T-helper 2 cell treated with Interferon-gamma antibody and Interleukin-4, amounts not matched to agents 5 μg/mL and 100 μg/mL, for 36 hours (primary cell): ENCODE results near the gene HSPB2.

ENCODE experiments used
- DNase-seq: peaks from one replicate; pipeline ENCODE4 v3.0.0; 2021; ENCODE audit warnings: low spot score
- H3K27ac Mint-ChIP-seq: one replicate; pipeline ENCODE4 v1.8.0; 2021; ENCODE audit warnings: mild to moderate bottlenecking, mixed read lengths
- H3K27me3 Mint-ChIP-seq: one replicate; pipeline ENCODE4 v1.8.0; 2021; ENCODE audit warnings: low read depth, mixed read lengths
- H3K36me3 Mint-ChIP-seq: one replicate; pipeline ENCODE4 v1.8.0; 2021; ENCODE audit warnings: low read depth, mixed read lengths
- H3K4me1 Mint-ChIP-seq: one replicate; pipeline ENCODE4 v1.8.0; 2021; ENCODE audit warnings: low read depth, mixed read lengths
- H3K4me3 Mint-ChIP-seq: one replicate; pipeline ENCODE4 v1.8.0; 2022; ENCODE audit warnings: mild to moderate bottlenecking, moderate library complexity, mixed read lengths
- H3K9me3 Mint-ChIP-seq: one replicate; pipeline ENCODE4 v1.8.0; 2021; ENCODE audit warnings: mixed read lengths

Gene HSPB2

GRCh38 chr11:111908639-111909305 lies 3.8 kb upstream of the HSPB2 start:
- H3K27ac Mint-ChIP-seq, result no peak overlapping the region
- H3K27me3 Mint-ChIP-seq, result peaks cover 46% of the 10 kb centered on the region
- DNase-seq, result no peak
- no peaks in the 10 kb centered on the region for H3K4me1 Mint-ChIP-seq
- no peaks in the 10 kb centered on the region for H3K9me3 Mint-ChIP-seq
- H3K4me3 Mint-ChIP-seq, result no peak overlapping the region
- H3K36me3 Mint-ChIP-seq, result no peaks in the 10 kb centered on the region

- DNase-seq, result no peak
- Mint-ChIP-seq H3K27me3 (peaks cover 49% of the 10 kb centered on the region), H3K4me1 (no peaks in the 10 kb centered on the region), H3K36me3 (no peaks in the 10 kb centered on the region), H3K9me3 (no peaks in the 10 kb centered on the region), H3K4me3 (no peak overlapping the region), H3K27ac (no peak overlapping the region)
These were observed 3.2 kb upstream of the HSPB2 start for GRCh38 chr11:111909378-111909777.

GRCh38 chr11:111910676-111911562 lies 1.6 kb upstream of the HSPB2 start:
- Mint-ChIP-seq H3K27ac (no peak overlapping the region), H3K36me3 (no peaks in the 10 kb centered on the region), H3K9me3 (no peaks in the 10 kb centered on the region), H3K27me3 (peaks cover 55% of the 10 kb centered on the region), H3K4me1 (no peaks in the 10 kb centered on the region), H3K4me3 (no peak overlapping the region)
- DNase-seq, result no peak

- peaks cover 63% of the 10 kb centered on the region for H3K27me3 Mint-ChIP-seq
- H3K4me1 Mint-ChIP-seq, result no peaks in the 10 kb centered on the region
- no peaks in the 10 kb centered on the region for H3K9me3 Mint-ChIP-seq
- no peak within 1 kb of the TSS for H3K4me3 Mint-ChIP-seq
- no peak within 1 kb of the TSS for H3K27ac Mint-ChIP-seq
- no peak for DNase-seq
- no peaks in the 10 kb centered on the region for H3K36me3 Mint-ChIP-seq
These were observed 752 bp upstream of the HSPB2 start, which contains the start of gene CRYAB for GRCh38 chr11:111911563-111912401. Gene CRYAB (minus strand): TSS chr11:111911770. CDS start chr11:111911724, 46 bp downstream.

- Mint-ChIP-seq H3K4me3 (no peak overlapping the region), H3K27ac (no peak overlapping the region), H3K9me3 (no peaks in the 10 kb centered on the region), H3K27me3 (peaks cover 66% of the 10 kb centered on the region), H3K36me3 (no peaks in the 10 kb centered on the region), H3K4me1 (no peaks in the 10 kb centered on the region)
- DNase-seq, result no peak
These were observed 712 bp downstream of the HSPB2 start for GRCh38 chr11:111913031-111913861.

GRCh38 chr11:111913997-111914396 lies 1.5 kb downstream of the HSPB2 start:
- no peaks in the 10 kb centered on the region for H3K9me3 Mint-ChIP-seq
- no peak for DNase-seq
- H3K4me1 Mint-ChIP-seq, result no peaks in the 10 kb centered on the region
- H3K4me3 Mint-ChIP-seq, result no peak overlapping the region
- no peak overlapping the region for H3K27ac Mint-ChIP-seq
- peaks cover 61% of the 10 kb centered on the region for H3K27me3 Mint-ChIP-seq
- no peaks in the 10 kb centered on the region for H3K36me3 Mint-ChIP-seq

GRCh38 chr11:111916768-111917167 lies 4.2 kb downstream of the HSPB2 start:
- peaks cover 53% of the 10 kb centered on the region for H3K27me3 Mint-ChIP-seq
- no peak overlapping the region for H3K4me3 Mint-ChIP-seq
- H3K4me1 Mint-ChIP-seq, result no peaks in the 10 kb centered on the region
- no peak overlapping the region for H3K27ac Mint-ChIP-seq
- H3K9me3 Mint-ChIP-seq, result no peaks in the 10 kb centered on the region
- H3K36me3 Mint-ChIP-seq, result no peaks in the 10 kb centered on the region
- no peak for DNase-seq

- H3K27me3 Mint-ChIP-seq, result peaks cover 51% of the 10 kb centered on the region
- no peak for DNase-seq
These were observed 4.8 kb downstream of the HSPB2 start for GRCh38 chr11:111917312-111917711.

GRCh38 chr11:111917788-111918187 lies 5.3 kb downstream of the HSPB2 start:
- Mint-ChIP-seq H3K4me3 (no peak overlapping the region), H3K4me1 (no peaks in the 10 kb centered on the region), H3K9me3 (no peaks in the 10 kb centered on the region), H3K27ac (no peak overlapping the region), H3K27me3 (peaks cover 51% of the 10 kb centered on the region), H3K36me3 (no peaks in the 10 kb centered on the region)
- no peak for DNase-seq

More at GRCh38 chr11:111917312-111917711, 4.8 kb downstream of the HSPB2 start:
- Mint-ChIP-seq H3K36me3 (no peaks in the 10 kb centered on the region), H3K9me3 (no peaks in the 10 kb centered on the region), H3K4me3 (no peak overlapping the region), H3K27ac (no peak overlapping the region), H3K4me1 (no peaks in the 10 kb centered on the region)

- H3K27me3 Mint-ChIP-seq, result peaks cover 44% of the 10 kb centered on the region
These were observed 6.1 kb downstream of the HSPB2 start, which contains the start of gene C11orf52 for GRCh38 chr11:111918390-111919256. Gene C11orf52 (plus strand): TSS chr11:111918913. CDS start chr11:111918973, 60 bp downstream.

GRCh38 chr11:111920908-111921307 lies 8.4 kb downstream of the HSPB2 start:
- no peaks in the 10 kb centered on the region for H3K36me3 Mint-ChIP-seq
- no peak for DNase-seq
- H3K4me3 Mint-ChIP-seq, result no peak overlapping the region
- H3K27ac Mint-ChIP-seq, result no peak overlapping the region
- peaks cover 3% of the 10 kb centered on the region for H3K4me1 Mint-ChIP-seq
- no peaks in the 10 kb centered on the region for H3K9me3 Mint-ChIP-seq
- peaks cover 29% of the 10 kb centered on the region for H3K27me3 Mint-ChIP-seq

More at GRCh38 chr11:111918390-111919256, 6.1 kb downstream of the HSPB2 start, which contains the start of gene C11orf52:
- H3K36me3 Mint-ChIP-seq, result no peaks in the 10 kb centered on the region
- H3K4me1 Mint-ChIP-seq, result no peaks in the 10 kb centered on the region
- H3K27ac Mint-ChIP-seq, result no peak within 1 kb of the TSS
- no peak for DNase-seq
- no peak within 1 kb of the TSS for H3K4me3 Mint-ChIP-seq
- no peaks in the 10 kb centered on the region for H3K9me3 Mint-ChIP-seq

- no peak for DNase-seq
- peaks cover 22% of the 10 kb centered on the region for H3K27me3 Mint-ChIP-seq
- no peaks in the 10 kb centered on the region for H3K36me3 Mint-ChIP-seq
- H3K9me3 Mint-ChIP-seq, result no peaks in the 10 kb centered on the region
- no peak overlapping the region for H3K27ac Mint-ChIP-seq
- peaks cover 10% of the 10 kb centered on the region for H3K4me1 Mint-ChIP-seq
- no peak overlapping the region for H3K4me3 Mint-ChIP-seq
These were observed 9.2 kb downstream of the HSPB2 start for GRCh38 chr11:111921541-111922230.
